H1 (cell line): ENCODE data around the gene CALHM3. TPM values are rescaled to one million over a fixed set of nuclear protein-coding genes. Genes with fewer than 3 reads are reported as not detected.

Experiments used
- CTCF ChIA-PET: fragments of 300-600 bp; sonication (Branson Sonifier 250); formaldehyde crosslinking; loops from one replicate; lab custom pipeline; 2021; ENCODE audit not compliant: partially characterized antibody; lab: Charles Lee
- POLR2A ChIA-PET: fragments of 300-600 bp; sonication (Branson Sonifier 250); formaldehyde crosslinking; loops from one replicate; lab custom pipeline; 2021; ENCODE audit warnings: inconsistent platforms; ENCODE audit not compliant: partially characterized antibody; lab: Charles Lee
- DNase-seq, 2 experiments: peaks; one replicate each; pipeline versions ENCODE4 v3.0.0 to v3.0.0-alpha.2; 2010 to 2022; ENCODE audit warnings: low spot score in 2 of 2, low read depth in 1 of 2, mixed read lengths in 1 of 2
- FAIRE-seq: peaks from 2 replicates; lab custom pipeline; 2011; peaks lifted over from hg19 to GRCh38; lab: Jason Lieb, UNC
- H2AFZ ChIP-seq: 2 replicates; pipeline ENCODE4 v1.8.1; 2012; ENCODE audit warnings: low read length, inconsistent platforms
- H2AK5ac ChIP-seq: 2 replicates; pipeline ENCODE4 v1.6.1; 2013; ENCODE audit warnings: low read depth, low read length
- H2BK120ac ChIP-seq: replicated peaks from 2 replicates; pipeline ENCODE3; 2013; ENCODE audit warnings: low read depth, low read length, inconsistent platforms
- H2BK12ac ChIP-seq: 2 replicates; pipeline ENCODE4 v1.6.1; 2013; ENCODE audit warnings: low read depth, low read length
- H2BK15ac ChIP-seq: 2 replicates; pipeline ENCODE4 v1.6.1; 2013; ENCODE audit warnings: low read length
- H2BK20ac ChIP-seq: 2 replicates; pipeline ENCODE4 v1.6.1; 2013; ENCODE audit warnings: low read length
- H2BK5ac ChIP-seq: 2 replicates; pipeline ENCODE4 v1.6.1; 2013; ENCODE audit warnings: low read depth, low read length
- H3K14ac ChIP-seq: 2 replicates; pipeline ENCODE4 v1.6.1; 2013; ENCODE audit warnings: inconsistent platforms; ENCODE audit not compliant: insufficient read length
- H3K18ac ChIP-seq: 2 replicates; pipeline ENCODE4 v1.6.1; 2013; ENCODE audit warnings: low read length; ENCODE audit errors: extremely low read depth
- H3K23ac ChIP-seq: 2 replicates; pipeline ENCODE4 v1.6.1; 2013; ENCODE audit warnings: inconsistent platforms; ENCODE audit not compliant: insufficient read length
- H3K23me2 ChIP-seq: 2 replicates; pipeline ENCODE4 v1.6.1; 2013; ENCODE audit warnings: low read depth, low read length
- H3K27ac ChIP-seq: 2 replicates; pipeline ENCODE4 v1.6.1; 2011; ENCODE audit warnings: low read depth, low read length, inconsistent platforms
- H3K27me3 ChIP-seq, 4 experiments: replicated peaks in 1 of 4; 1 replicate in 1 of 4; 2 replicates in 3 of 4; pipeline versions ENCODE4 v1.6.1 to v1.8.1; 2011 to 2013; ENCODE audit warnings: low read length in 3 of 4, mild to moderate bottlenecking in 3 of 4, inconsistent platforms in 2 of 4, mixed read lengths in 2 of 4, moderate library complexity in 1 of 4; ENCODE audit not compliant: control insufficient read depth in 3 of 4, insufficient read depth in 3 of 4; ENCODE audit errors: extremely low read depth in 1 of 4
- H3K36me3 ChIP-seq, 4 experiments: 2 replicates each; pipeline versions ENCODE4 v1.6.1 to v1.8.1; 2011 to 2013; ENCODE audit warnings: mild to moderate bottlenecking in 4 of 4, low read length in 3 of 4, moderate library complexity in 2 of 4, control low read depth in 1 of 4, inconsistent platforms in 1 of 4; ENCODE audit not compliant: insufficient read depth in 4 of 4, control insufficient read depth in 2 of 4
- H3K4ac ChIP-seq: replicated peaks from 2 replicates; pipeline ENCODE3; 2013; ENCODE audit warnings: low read length, low read depth, mixed read lengths, inconsistent platforms; ENCODE audit not compliant: insufficient read length
- H3K4me1 ChIP-seq, 4 experiments: replicated peaks in 1 of 4; 1 replicate in 1 of 4; 2 replicates in 3 of 4; pipeline versions ENCODE4 v1.6.1 to v1.8.1; 2011 to 2013; ENCODE audit warnings: low read length in 3 of 4, inconsistent platforms in 2 of 4, mixed read lengths in 1 of 4; ENCODE audit not compliant: insufficient read depth in 4 of 4, control insufficient read depth in 3 of 4
- H3K4me2 ChIP-seq, 2 experiments: 2 replicates each; pipeline versions ENCODE4 v1.6.1 to v1.8.1; 2011 to 2013; ENCODE audit warnings: low read depth in 2 of 2, low read length in 2 of 2, control low read depth in 1 of 2, inconsistent platforms in 1 of 2, mild to moderate bottlenecking in 1 of 2; ENCODE audit not compliant: insufficient read depth in 1 of 2
- H3K4me3 ChIP-seq, 4 experiments: fragments of 200-600, 300-600 bp in 1 of 4; sonication (generic), shearing (Covaris generic), sonication (Bioruptor Twin) in 1 of 4; 2 replicates each; pipeline versions ENCODE4 v1.5.1 to v1.8.1; 2011 to 2016; ENCODE audit warnings: low read length in 4 of 4, low read depth in 3 of 4, control low read depth in 2 of 4, inconsistent platforms in 2 of 4, mild to moderate bottlenecking in 2 of 4, mixed read lengths in 1 of 4, moderate library complexity in 1 of 4; ENCODE audit not compliant: insufficient read depth in 2 of 4; ENCODE audit errors: extremely low read depth in 1 of 4
- H3K56ac ChIP-seq: replicated peaks from 2 replicates; pipeline ENCODE3; 2013; ENCODE audit warnings: low read depth, mild to moderate bottlenecking, mixed read lengths, low read length, inconsistent platforms; ENCODE audit not compliant: insufficient read length
- H3K79me1 ChIP-seq: 2 replicates; pipeline ENCODE4 v1.6.1; 2013; ENCODE audit warnings: low read depth, low read length, control low read depth
- H3K79me2 ChIP-seq, 2 experiments: 2 replicates each; pipeline versions ENCODE4 v1.6.1 to v1.8.1; 2012 to 2013; ENCODE audit warnings: low read length in 2 of 2, mild to moderate bottlenecking in 2 of 2, inconsistent platforms in 1 of 2; ENCODE audit not compliant: insufficient read depth in 2 of 2, control insufficient read depth in 1 of 2
- H3K9ac ChIP-seq, 4 experiments: replicated peaks in 1 of 4; 1 replicate in 1 of 4; 2 replicates in 3 of 4; pipeline versions ENCODE4 v1.6.1 to v1.8.1; 2011 to 2013; ENCODE audit warnings: low read depth in 3 of 4, low read length in 3 of 4, control low read depth in 2 of 4, mild to moderate bottlenecking in 2 of 4, moderate library complexity in 2 of 4, inconsistent platforms in 1 of 4; ENCODE audit errors: extremely low read depth in 1 of 4
- H3K9me3 ChIP-seq, 2 experiments: 2 replicates each; pipeline versions ENCODE4 v1.6.1 to v1.8.1; 2012 to 2013; ENCODE audit warnings: mild to moderate bottlenecking in 2 of 2, moderate library complexity in 2 of 2, control low read depth in 1 of 2, inconsistent platforms in 1 of 2, low read depth in 1 of 2, low read length in 1 of 2, mixed read lengths in 1 of 2; ENCODE audit not compliant: insufficient read depth in 2 of 2
- H4K20me1 ChIP-seq, 2 experiments: replicated peaks in 1 of 2; 2 replicates each; pipeline versions ENCODE3 to v1.8.1; 2011 to 2013; ENCODE audit warnings: inconsistent platforms in 2 of 2, low read length in 2 of 2, mild to moderate bottlenecking in 1 of 2; ENCODE audit not compliant: insufficient read depth in 2 of 2, control insufficient read depth in 1 of 2
- H4K5ac ChIP-seq: 2 replicates; pipeline ENCODE4 v1.6.1; 2013; ENCODE audit warnings: low read length, low read depth, mixed read lengths, inconsistent platforms; ENCODE audit not compliant: insufficient read length
- H4K8ac ChIP-seq: 2 replicates; pipeline ENCODE4 v1.8.0; 2013; ENCODE audit warnings: mild to moderate bottlenecking, moderate library complexity, low read length, inconsistent platforms; ENCODE audit not compliant: insufficient read depth; ENCODE audit errors: extremely low read depth
- H4K91ac ChIP-seq: replicated peaks from 2 replicates; pipeline ENCODE3; 2013; ENCODE audit warnings: low read length, mixed read lengths, inconsistent platforms; ENCODE audit not compliant: insufficient read length
- CBX5 ChIP-seq: fragments of 300-800, 300-1000 bp; sonication (generic); IDR thresholded peaks from 2 replicates; pipeline ENCODE4 v1.7.1; 2016; ENCODE audit warnings: antibody characterized with exemption, low read length, low read depth
- CBX8 ChIP-seq: fragments of 300-800, 300-1000 bp; sonication (generic); IDR thresholded peaks from 2 replicates; pipeline ENCODE4 v1.7.1; 2016; ENCODE audit warnings: low read depth, low read length, borderline replicate concordance
- EP300 ChIP-seq, 2 experiments: IDR thresholded peaks; 1 replicate in 1 of 2; 2 replicates in 1 of 2; pipeline ENCODE4 v1.6.1; 2011 to 2012; ENCODE audit warnings: low read depth in 2 of 2, low read length in 2 of 2, mild to moderate bottlenecking in 2 of 2, borderline replicate concordance in 1 of 2, inconsistent platforms in 1 of 2, moderate library complexity in 1 of 2
- JUND ChIP-seq: IDR thresholded peaks from 2 replicates; pipeline ENCODE4 v1.6.1; 2011; ENCODE audit warnings: mild to moderate bottlenecking, improper control_type of control experiment, low read length
- MAX ChIP-seq: IDR thresholded peaks from 2 replicates; pipeline ENCODE4 v1.6.1; 2012; ENCODE audit warnings: inconsistent platforms
- PHF8 ChIP-seq: fragments of 200-600 bp; sonication (generic); conservative IDR thresholded peaks from 2 replicates; pipeline ENCODE4 v1.7.1; 2012; ENCODE audit warnings: low read depth, mild to moderate bottlenecking, inconsistent platforms, low read length, moderate library complexity
- POLR2A ChIP-seq, 2 experiments: IDR thresholded peaks; 1 replicate in 1 of 2; 2 replicates in 1 of 2; pipeline ENCODE4 v1.6.1; 2011; ENCODE audit warnings: low read depth in 2 of 2, low read length in 2 of 2, mild to moderate bottlenecking in 2 of 2; ENCODE audit errors: control extremely low read depth in 1 of 2
- RFX5 ChIP-seq: IDR thresholded peaks from 2 replicates; pipeline ENCODE4 v1.6.1; 2011; ENCODE audit warnings: low read depth, low read length, improper control_type of control experiment, borderline replicate concordance
- SIRT6 ChIP-seq: IDR thresholded peaks from one replicate; pipeline ENCODE4 v1.7.1; 2012; ENCODE audit warnings: low read length, inconsistent platforms
- SIX5 ChIP-seq: IDR thresholded peaks from 2 replicates; pipeline ENCODE4 v1.6.1; 2011; ENCODE audit warnings: mild to moderate bottlenecking, low read depth, low read length
- TAF7 ChIP-seq: optimal IDR thresholded peaks from 2 replicates; pipeline ENCODE3; 2011; ENCODE audit warnings: low read depth, mild to moderate bottlenecking, inconsistent platforms, low read length, moderate library complexity, borderline replicate concordance
- ZNF274 ChIP-seq: IDR thresholded peaks from 2 replicates; pipeline ENCODE4 v1.7.0; 2012; ENCODE audit warnings: low read length, borderline replicate concordance; ENCODE audit errors: extremely low read depth
- WGBS, 2 experiments: shearing (Covaris generic) in 1 of 2; methylation state at CpG; one replicate each; pipeline versions ENCODE4 v1.1.6 to v1.1.7; 2013 to 2015; ENCODE audit warnings: low lambda C conversion rate in 2 of 2, mixed read lengths in 2 of 2, inconsistent platforms in 1 of 2, low coverage in 1 of 2, missing lambda C conversion rate in 1 of 2; ENCODE audit not compliant: insufficient replicate concordance in 2 of 2, insufficient coverage in 1 of 2, insufficient read length in 1 of 2; ENCODE audit errors: extremely low coverage in 1 of 2, missing lambda C conversion rate in 1 of 2; 5-methylcytosine and 5-hydroxymethylcytosine counted together
- polyA plus RNA-seq, 7 experiments: library from polyadenylated mRNA; depleted of rRNA in 3 of 7; stranded (reverse) in 5 of 7; unstranded in 2 of 7; fragments of >200 nt in 5 of 7; fragments of 200-250 nt in 2 of 7; gene quantifications; 1 replicate in 5 of 7; 2 replicates in 1 of 7; 4 replicates in 1 of 7; pipeline versions ENCODE4 v1.2.1 to v1.2.3, GENCODE V29; 2011 to 2013; ENCODE audit warnings: missing spikeins in 2 of 7, mixed read lengths in 2 of 7
- total RNA-seq: library from RNA; stranded (reverse); fragmentation: NEBNext Ultra II Directional; extraction: Animal tissue kit (Norgen Biotek cat#: 25700); gene quantifications from 2 replicates; pipeline ENCODE4 v1.2.1, GENCODE V29; 2021

Gene CALHM3
- total and polyA plus RNA-seq, 2 of the 8 experiments (the other 6 are each of a cell fraction or from before 2014, with no cell fraction given), result 0.17 to 0.60 TPM

GRCh38 chr10:103502849-103503660 lies 24.0 kb upstream of the CALHM3 start:
- no peak overlapping the region for H3K9ac ChIP-seq
- DNase-seq (no peak), FAIRE-seq (no peak)
- no peak overlapping the region for H2AFZ ChIP-seq
- H2BK5ac ChIP-seq, result no peak overlapping the region
- H3K27me3 ChIP-seq, result no peaks in the 10 kb centered on the region; a peak in 1 of 7 replicates
- H4K5ac ChIP-seq, result no peak overlapping the region
- H3K27ac ChIP-seq, result no peak overlapping the region
- no peak overlapping the region for H2BK12ac ChIP-seq
- H4K20me1 ChIP-seq, result no peaks in the 10 kb centered on the region
- H3K4ac ChIP-seq, result no peak overlapping the region
- no peaks in the 10 kb centered on the region for H3K36me3 ChIP-seq
- H4K91ac ChIP-seq, result no peak overlapping the region
- no peak overlapping the region for H3K23ac ChIP-seq
- no peaks in the 10 kb centered on the region for H3K23me2 ChIP-seq
- no peak overlapping the region for H2AK5ac ChIP-seq
- H2BK20ac ChIP-seq, result no peak overlapping the region
- 85% methylated on average over 13 of the region's 13 CpGs; no CpG with 5 or more reads in 1 of the 2 experiments for WGBS, 2 experiments
- no peak overlapping the region for H3K14ac ChIP-seq
- H3K79me2 ChIP-seq, result no peaks in the 10 kb centered on the region
- H3K79me1 ChIP-seq, result no peaks in the 10 kb centered on the region
- no peak overlapping the region for H2BK120ac ChIP-seq
- H3K4me3 ChIP-seq, result no peak overlapping the region
- no peaks in the 10 kb centered on the region for H3K9me3 ChIP-seq
- no peak overlapping the region for H3K56ac ChIP-seq
- H3K4me1 ChIP-seq, result no peaks in the 10 kb centered on the region; a peak in 2 of 7 replicates
- H3K18ac ChIP-seq, result no peak overlapping the region
- H3K4me2 ChIP-seq, result no peak overlapping the region
- CTCF ChIA-PET, result interaction anchor here (0.8 to 5.4 kb wide), 8 partner anchors 12 to 96 kb away, joined by 3 to 37 read pairs (median 4); no protein-coding TSS in a partner anchor
- POLR2A ChIA-PET, result no interaction called here
- H2BK15ac ChIP-seq, result no peak overlapping the region
- no peak overlapping the region for H4K8ac ChIP-seq
- no peak for TF ChIP-seq CBX8
- no peak for TF ChIP-seq TAF7
- no peak for TF ChIP-seq MAX
- no peak for TF ChIP-seq JUND
- no peak for TF ChIP-seq EP300 (IDR thresholded peaks at IDR 0.05; ENCODE audit: borderline replicate concordance in 1 of 2, low read depth in 2 of 2, low read length in 2 of 2)
- TF ChIP-seq PHF8, result no peak
- TF ChIP-seq CBX5, result no peak
- TF ChIP-seq SIX5, result no peak
- TF ChIP-seq RFX5, result no peak
- TF ChIP-seq SIRT6, result no peak
- no peak for TF ChIP-seq POLR2A (IDR thresholded peaks at IDR 0.05; ENCODE audit: control extremely low read depth in 1 of 2, low read depth in 2 of 2, low read length in 2 of 2)
- no peak for TF ChIP-seq ZNF274
